ENCODE data around the gene HNRNPF. TPM values are rescaled to one million over a fixed set of nuclear protein-coding genes. Genes with fewer than 3 reads are reported as not detected.
"Not testable (repeated sequence)": the region's sequence is repeated elsewhere in the genome, so short reads cannot be mapped to it uniquely, and the experiment has no call there.

Gene HNRNPF
- total RNA-seq, 2 experiments from 2014 or later: 280 to 340 TPM

GRCh38 chr10:43448742-43449141 lies 39.8 kb upstream of the HNRNPF start:
- intact Hi-C loops (cut with micrococcal nuclease; ENCODE audit: unreplicated experiment): no loop called here
- Histone ChIP-seq H4K20me1 (ENCODE audit: insufficient read depth, low read length) (no peaks in the 10 kb centered on the region), H2AFZ (ENCODE audit: low read length) (no peak overlapping the region), H3K4me3 (ENCODE audit: low read depth, low read length, poor library complexity, severe bottlenecking) (no peak overlapping the region), H3K36me3 (ENCODE audit: insufficient read depth, low read length) (peaks cover 11% of the 10 kb centered on the region; the same call in 1 of the 2 replicates), H3K9me3 (ENCODE audit: low read length) (peaks cover 21% of the 10 kb centered on the region; the same call in 1 of the 2 replicates), H3K4me2 (ENCODE audit: low read length) (no peak overlapping the region), H3K4me1 (ENCODE audit: insufficient read depth, low read length, poor library complexity, severe bottlenecking) (peaks cover 36% of the 10 kb centered on the region), H3K9me2 (ENCODE audit: insufficient read depth, low read length) (no peaks in the 10 kb centered on the region), H3K27ac (ENCODE audit: low read depth, low read length, poor library complexity, severe bottlenecking) (no peak overlapping the region), H3K79me2 (ENCODE audit: insufficient read depth, low read depth, low read length) (peaks cover 3% of the 10 kb centered on the region; the same call in 1 of the 2 replicates)
- no peak for TF ChIP-seq EZH2phosphoT487 (IDR thresholded peaks at IDR 0.05; ENCODE audit: borderline replicate concordance, low read depth, low read length)
- TF ChIP-seq, protein P1, sequence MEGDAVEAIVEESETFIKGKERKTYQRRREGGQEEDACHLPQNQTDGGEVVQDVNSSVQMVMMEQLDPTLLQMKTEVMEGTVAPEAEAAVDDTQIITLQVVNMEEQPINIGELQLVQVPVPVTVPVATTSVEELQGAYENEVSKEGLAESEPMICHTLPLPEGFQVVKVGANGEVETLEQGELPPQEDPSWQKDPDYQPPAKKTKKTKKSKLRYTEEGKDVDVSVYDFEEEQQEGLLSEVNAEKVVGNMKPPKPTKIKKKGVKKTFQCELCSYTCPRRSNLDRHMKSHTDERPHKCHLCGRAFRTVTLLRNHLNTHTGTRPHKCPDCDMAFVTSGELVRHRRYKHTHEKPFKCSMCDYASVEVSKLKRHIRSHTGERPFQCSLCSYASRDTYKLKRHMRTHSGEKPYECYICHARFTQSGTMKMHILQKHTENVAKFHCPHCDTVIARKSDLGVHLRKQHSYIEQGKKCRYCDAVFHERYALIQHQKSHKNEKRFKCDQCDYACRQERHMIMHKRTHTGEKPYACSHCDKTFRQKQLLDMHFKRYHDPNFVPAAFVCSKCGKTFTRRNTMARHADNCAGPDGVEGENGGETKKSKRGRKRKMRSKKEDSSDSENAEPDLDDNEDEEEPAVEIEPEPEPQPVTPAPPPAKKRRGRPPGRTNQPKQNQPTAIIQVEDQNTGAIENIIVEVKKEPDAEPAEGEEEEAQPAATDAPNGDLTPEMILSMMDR (conservative IDR thresholded peaks at IDR 0.05; ENCODE audit: low read length): no peak
- POLR2A ChIA-PET: interaction anchor here (0.6 to 1.4 kb wide), 16 partner anchors 9 to 313 kb away, joined by 3 to 13 read pairs (median 4); partner anchors contain the start of gene ZNF487
- BruUV-seq (replicated peaks): no TSS peak
- CTCF ChIA-PET (ENCODE audit: unreplicated experiment): no interaction called here
- no peak for DNase-seq (ENCODE audit: low spot score)

DNA sequence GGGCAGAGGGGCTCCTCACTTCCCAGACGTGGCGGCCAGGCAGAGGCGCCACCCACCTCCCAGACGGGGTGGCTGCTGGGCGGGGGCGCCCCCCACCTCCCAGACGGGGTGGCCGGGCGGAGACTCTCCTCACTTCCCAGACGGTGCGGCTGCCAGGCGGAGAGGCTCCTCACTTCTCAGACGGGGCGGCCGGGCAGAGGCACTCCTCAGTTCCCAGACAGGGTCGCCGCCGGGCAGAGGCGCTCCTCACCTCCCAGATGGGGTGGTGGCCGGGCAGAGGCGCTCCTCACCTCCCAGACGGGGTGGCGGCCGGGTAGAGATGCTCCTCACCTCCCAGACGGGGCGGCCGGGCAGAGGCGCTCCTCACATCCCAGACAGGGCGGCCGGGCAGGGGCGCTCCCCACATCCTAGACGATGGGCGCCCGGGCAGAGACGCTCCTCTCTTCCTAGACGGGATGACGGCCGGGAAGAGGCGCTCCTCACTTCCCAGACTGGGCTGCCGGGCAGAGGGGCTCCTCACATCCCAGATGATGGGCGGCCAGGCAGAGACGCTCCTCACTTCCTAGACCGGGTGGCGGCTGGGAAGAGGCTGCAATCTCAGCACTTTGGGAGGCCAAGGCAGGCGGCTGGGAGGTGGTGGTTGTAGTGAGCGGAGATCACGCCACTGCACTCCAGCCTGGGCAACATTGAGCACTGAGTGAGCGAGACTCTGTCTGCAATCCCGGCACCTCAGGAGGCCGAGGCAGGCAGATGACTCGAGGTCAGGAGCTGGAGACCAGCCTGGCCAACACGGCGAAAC lies 37.4 kb upstream of the HNRNPF start:
- POLR2A ChIA-PET; H3K79me2 ChIP-seq (ENCODE audit: insufficient read depth, low read depth, low read length); H4K20me1 ChIP-seq (ENCODE audit: insufficient read depth, low read length); H3K27ac ChIP-seq (ENCODE audit: low read depth, low read length, poor library complexity, severe bottlenecking); BruUV-seq (replicated peaks); H3K9me2 ChIP-seq (ENCODE audit: insufficient read depth, low read length); H2AFZ ChIP-seq (ENCODE audit: low read length); H3K4me3 ChIP-seq (ENCODE audit: low read depth, low read length, poor library complexity, severe bottlenecking); intact Hi-C loops (cut with micrococcal nuclease; ENCODE audit: unreplicated experiment); H3K4me2 ChIP-seq (ENCODE audit: low read length); CTCF ChIA-PET (ENCODE audit: unreplicated experiment): not testable (repeated sequence)
- Histone ChIP-seq H3K36me3 (ENCODE audit: insufficient read depth, low read length) (peaks cover 11% of the 10 kb centered on the region; the same call in 1 of the 2 replicates), H3K4me1 (ENCODE audit: insufficient read depth, low read length, poor library complexity, severe bottlenecking) (peaks cover 14% of the 10 kb centered on the region), H3K9me3 (ENCODE audit: low read length) (peaks cover 21% of the 10 kb centered on the region; the same call in 1 of the 2 replicates)
- peak; percentile 58 for DNase-seq (ENCODE audit: low spot score)

- TF ChIP-seq EZH2phosphoT487 (IDR thresholded peaks at IDR 0.05; ENCODE audit: borderline replicate concordance, low read depth, low read length): no peak
- TF ChIP-seq, protein P1 (conservative IDR thresholded peaks at IDR 0.05; ENCODE audit: low read length): no peak
- no TSS peak for BruUV-seq (replicated peaks)
- Histone ChIP-seq H3K9me2 (ENCODE audit: insufficient read depth, low read length) (no peaks in the 10 kb centered on the region), H3K9me3 (ENCODE audit: low read length) (peaks cover 21% of the 10 kb centered on the region; the same call in 1 of the 2 replicates), H3K27ac (ENCODE audit: low read depth, low read length, poor library complexity, severe bottlenecking) (no peak overlapping the region), H3K36me3 (ENCODE audit: insufficient read depth, low read length) (peaks cover 11% of the 10 kb centered on the region; the same call in 1 of the 2 replicates), H3K79me2 (ENCODE audit: insufficient read depth, low read depth, low read length) (no peaks in the 10 kb centered on the region; the same call in 1 of the 2 replicates), H2AFZ (ENCODE audit: low read length) (no peak overlapping the region), H4K20me1 (ENCODE audit: insufficient read depth, low read length) (no peaks in the 10 kb centered on the region), H3K4me3 (ENCODE audit: low read depth, low read length, poor library complexity, severe bottlenecking) (no peak overlapping the region), H3K4me2 (ENCODE audit: low read length) (no peak overlapping the region), H3K4me1 (ENCODE audit: insufficient read depth, low read length, poor library complexity, severe bottlenecking) (peaks cover 8% of the 10 kb centered on the region)
- DNase-seq (ENCODE audit: low spot score): no peak
- POLR2A ChIA-PET: interaction anchor here (0.7 to 1.0 kb wide), 5 partner anchors 8 to 71 kb away, joined by 3 to 5 read pairs (median 4); no protein-coding TSS in a partner anchor
- intact Hi-C loops (cut with micrococcal nuclease; ENCODE audit: unreplicated experiment): no loop called here
- CTCF ChIA-PET (ENCODE audit: unreplicated experiment): interaction anchor here (1.2 kb wide), 1 partner anchor 9 kb away, joined by 3 read pairs; no protein-coding TSS in a partner anchor
These were observed 36.0 kb upstream of the HNRNPF start for GRCh38 chr10:43444897-43445466.
